Muscle of back (tissue), 11 donors: Measurements from ENCODE around the gene ARSG. TPM values are rescaled to one million over a fixed set of nuclear protein-coding genes. Genes with fewer than 3 reads are reported as not detected.
A peak's percentile ranks its signal among the peaks of the same experiment; 100 is the strongest.

ENCODE experiments used
- DNase-seq, 3 donors: peaks; one replicate each; pipeline versions ENCODE4 v3.0.0 to v3.0.0-alpha.2; 2013
- polyA plus RNA-seq, 10 donors: library from polyadenylated mRNA; unstranded; fragments of 120-200 nt; gene quantifications; one replicate each; pipeline ENCODE4 v1.2.1, GENCODE V29; 2013; ENCODE audit not compliant: insufficient read length in 10 of 10

ARSG gene
- polyA plus RNA-seq, 10 donors, result 2.2 to 4.3 (median 3.1) TPM

GRCh38 chr17:68428498-68429172 lies 137.3 kb downstream of the ARSG start:
- no peak for DNase-seq

- DNase-seq, result no peak
Observed at GRCh38 chr17:68429881-68430280, 138.6 kb downstream of the ARSG start.

GRCh38 chr17:68431045-68431608 lies 139.8 kb downstream of the ARSG start:
- no peak for DNase-seq

- no peak for DNase-seq
Observed at GRCh38 chr17:68431661-68432071, 140.4 kb downstream of the ARSG start.

GRCh38 chr17:68432086-68432864 lies 141.0 kb downstream of the ARSG start:
- no peak for DNase-seq

GRCh38 chr17:68433211-68433610 lies 141.9 kb downstream of the ARSG start:
- DNase-seq, result no peak

- DNase-seq, result no peak
Observed at GRCh38 chr17:68433911-68434508, 142.7 kb downstream of the ARSG start.

GRCh38 chr17:68435361-68435760 lies 144.1 kb downstream of the ARSG start:
- no peak for DNase-seq

GRCh38 chr17:68435876-68436842 lies 144.9 kb downstream of the ARSG start:
- DNase-seq, result peak; percentile 62 to 82 (median 70)

- peak in 1 of 3 donors; percentile 40 for DNase-seq
Observed at GRCh38 chr17:68437979-68438822, 146.9 kb downstream of the ARSG start.

- DNase-seq, result no peak
Observed at GRCh38 chr17:68439656-68440290, 148.5 kb downstream of the ARSG start.

- no peak for DNase-seq
Observed at GRCh38 chr17:68440526-68440925, 149.2 kb downstream of the ARSG start.

DNA sequence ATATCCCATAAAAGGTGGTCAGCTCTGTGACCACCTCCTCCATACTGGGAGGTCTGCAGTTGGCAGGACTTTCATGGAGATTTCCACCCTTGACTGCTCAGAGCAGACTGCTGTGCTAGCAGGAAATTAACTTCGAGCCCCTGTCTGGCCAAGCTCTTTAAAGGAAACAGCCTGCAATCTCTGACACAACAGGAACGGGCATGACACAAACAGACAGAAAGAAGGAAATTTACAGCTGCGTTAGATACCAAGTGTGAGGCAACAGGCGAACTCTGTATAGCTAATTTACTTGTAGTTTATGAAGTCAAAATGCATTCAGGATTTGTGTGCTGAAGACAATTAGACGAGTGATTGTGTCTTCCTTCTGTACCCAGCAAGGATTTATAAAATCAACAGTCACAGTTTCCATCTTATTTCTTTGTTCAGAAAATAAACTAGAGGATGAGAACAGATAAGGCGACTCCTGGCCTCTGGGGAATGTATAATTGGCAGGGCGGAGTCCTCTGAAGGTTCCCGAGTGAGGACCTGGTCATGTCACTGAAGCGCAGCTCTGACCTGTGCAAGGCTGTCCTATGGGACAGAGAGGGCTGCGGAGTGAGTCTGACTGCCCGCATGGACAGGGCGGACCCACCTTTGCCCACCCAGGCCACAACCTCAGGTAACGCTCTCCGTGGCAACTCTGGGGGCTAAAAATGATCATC lies 149.9 kb downstream of the ARSG start:
- peak in 1 of 3 donors; percentile 49 for DNase-seq

GRCh38 chr17:68443972-68444464 lies 152.7 kb downstream of the ARSG start:
- DNase-seq, result no peak

GRCh38 chr17:68445671-68446070 lies 154.4 kb downstream of the ARSG start:
- no peak for DNase-seq

DNA sequence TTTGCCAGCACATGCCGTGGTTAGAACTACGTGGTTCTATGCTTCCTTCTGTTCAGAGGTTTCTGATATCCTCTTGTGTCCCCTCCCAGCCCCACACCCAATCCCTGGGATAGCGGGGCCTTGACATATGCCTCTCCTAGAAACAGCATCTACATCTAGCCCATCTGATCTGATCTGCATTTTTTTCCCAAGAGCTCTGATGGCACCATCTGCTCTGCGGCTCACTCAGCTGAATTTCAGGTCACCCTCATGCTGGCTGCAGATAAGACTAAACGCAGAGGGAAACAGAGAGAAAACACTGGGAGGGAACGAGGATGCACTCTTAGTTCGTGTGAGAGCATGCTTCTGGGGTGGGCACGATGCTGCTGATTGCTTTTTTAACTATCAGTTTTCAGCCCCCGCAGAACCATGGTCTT lies 155.3 kb downstream of the ARSG start:
- no peak for DNase-seq

- DNase-seq, result no peak
Observed at GRCh38 chr17:68449021-68449739, 157.9 kb downstream of the ARSG start.

GRCh38 chr17:68450391-68450790 lies 159.1 kb downstream of the ARSG start:
- DNase-seq, result no peak
